HepG2 (cell line): ENCODE results near the gene TBC1D22A. TPM values are rescaled to one million over a fixed set of nuclear protein-coding genes. Genes with fewer than 3 reads are reported as not detected.

Source experiments
- ELF1 ChIP-seq: sonication (generic); formaldehyde crosslinking; IDR thresholded peaks from 2 replicates; pipeline ENCODE4 v1.4.0; 2020; ENCODE audit warnings: missing genetic modification reagents
- GATA4 ChIP-seq: sonication (generic); IDR thresholded peaks from 2 replicates; pipeline ENCODE4 v1.6.1; 2016; ENCODE audit warnings: antibody characterized with exemption, low read depth, borderline replicate concordance
- GZF1 ChIP-seq: sonication (generic); formaldehyde crosslinking; IDR thresholded peaks from 2 replicates; pipeline ENCODE4 v1.5.1; 2020; ENCODE audit warnings: mild to moderate bottlenecking, missing genetic modification reagents
- MYC ChIP-seq: sonication (generic); formaldehyde crosslinking; IDR thresholded peaks from 2 replicates; pipeline ENCODE4 v1.9.0; 2021; ENCODE audit warnings: missing genetic modification reagents, borderline replicate concordance
- POLR2AphosphoS5 ChIP-seq: IDR thresholded peaks from 2 replicates; pipeline ENCODE4 v1.6.1; 2012; ENCODE audit warnings: low read depth, low read length
- PRPF4 ChIP-seq: fragments of 200-400 bp; formaldehyde crosslinking; IDR thresholded peaks from 2 replicates; pipeline ENCODE4 v1.6.1; 2016; ENCODE audit warnings: low read length, low read depth; ENCODE audit not compliant: poor library complexity, severe bottlenecking
- RFXAP ChIP-seq: sonication (generic); formaldehyde crosslinking; IDR thresholded peaks from 2 replicates; pipeline ENCODE4 v1.4.0; 2020; ENCODE audit warnings: missing genetic modification reagents, borderline replicate concordance
- SALL1 ChIP-seq: sonication (generic); formaldehyde crosslinking; IDR thresholded peaks from 2 replicates; pipeline ENCODE4 v1.8.0; 2022; ENCODE audit warnings: mild to moderate bottlenecking, missing genetic modification reagents
- SP2 ChIP-seq: sonication (generic); formaldehyde crosslinking; IDR thresholded peaks from 2 replicates; pipeline ENCODE4 v1.5.1; 2020; ENCODE audit warnings: mild to moderate bottlenecking, missing genetic modification reagents
- SRSF9 ChIP-seq: fragments of 200-400 bp; formaldehyde crosslinking; IDR thresholded peaks from 2 replicates; pipeline ENCODE4 v1.6.1; 2018; ENCODE audit warnings: borderline replicate concordance, mild to moderate bottlenecking, low read depth, low read length; ENCODE audit not compliant: insufficient read depth, poor library complexity, severe bottlenecking
- SRY ChIP-seq: sonication (generic); formaldehyde crosslinking; IDR thresholded peaks from 2 replicates; pipeline ENCODE4 v1.8.0; 2022; ENCODE audit warnings: mild to moderate bottlenecking, missing genetic modification reagents
- U2AF2 ChIP-seq: fragments of 200-400 bp; formaldehyde crosslinking; IDR thresholded peaks from 2 replicates; pipeline ENCODE4 v1.6.1; 2017; ENCODE audit warnings: low read depth, mild to moderate bottlenecking, low read length
- ZC3H13 ChIP-seq: sonication (generic); formaldehyde crosslinking; IDR thresholded peaks from 2 replicates; pipeline ENCODE4 v1.8.1; 2023; ENCODE audit warnings: mild to moderate bottlenecking, missing genetic modification reagents, moderate library complexity
- ZNF143 ChIP-seq: sonication (generic); formaldehyde crosslinking; IDR thresholded peaks from 2 replicates; pipeline ENCODE4 v1.4.0; 2020; ENCODE audit warnings: missing genetic modification reagents
- ZNF274 ChIP-seq: sonication (generic); formaldehyde crosslinking; IDR thresholded peaks from 2 replicates; pipeline ENCODE4 v1.5.1; 2020; ENCODE audit warnings: mild to moderate bottlenecking, missing genetic modification reagents
- ZNF589 ChIP-seq: sonication (generic); formaldehyde crosslinking; conservative IDR thresholded peaks from 2 replicates; pipeline ENCODE4 v1.8.0; 2022; ENCODE audit warnings: mild to moderate bottlenecking, moderate library complexity, missing genetic modification reagents
- ZNF614 ChIP-seq: IDR thresholded peaks from 2 replicates; pipeline ENCODE4 v1.6.1; 2018; ENCODE audit warnings: missing biosample characterization, missing genetic modification reagents, inconsistent platforms, borderline replicate concordance
- polyA plus RNA-seq, 8 experiments: library from polyadenylated mRNA; depleted of rRNA in 3 of 8; stranded (reverse) in 7 of 8; unstranded in 1 of 8; fragments of >200 nt; fragmentation: Illumina TruSeq in 4 of 8; extraction: Trizol in 4 of 8; gene quantifications; 2 replicates each; pipeline versions ENCODE4 v1.2.1 to v1.2.3, GENCODE V29; 2011 to 2016; ENCODE audit warnings: low read depth in 4 of 8, missing spikeins in 1 of 8, mixed read lengths in 1 of 8; ENCODE audit not compliant: insufficient read depth in 1 of 8
- total RNA-seq, 5 experiments: library from RNA; depleted of rRNA; stranded (reverse); fragments of >200 nt; fragmentation: Illumina TruSeq; extraction: Trizol; gene quantifications; 2 replicates each; pipeline ENCODE4 v1.2.3, GENCODE V29; 2016; ENCODE audit warnings: low read depth in 1 of 5
- TF ChIP-seq, protein P1 (sequence below): sonication (generic); formaldehyde crosslinking; IDR thresholded peaks from 2 replicates; pipeline ENCODE4 v1.5.1; 2020; ENCODE audit warnings: mild to moderate bottlenecking, missing genetic modification reagents, moderate library complexity
- TF ChIP-seq, protein P2 (sequence below): sonication (generic); formaldehyde crosslinking; IDR thresholded peaks from 2 replicates; pipeline ENCODE4 v1.4.0; 2020; ENCODE audit warnings: missing genetic modification reagents
- TF ChIP-seq, protein P3 (sequence below): sonication (generic); formaldehyde crosslinking; IDR thresholded peaks from 2 replicates; pipeline ENCODE4 v1.4.0; 2020; ENCODE audit warnings: missing genetic modification reagents
- TF ChIP-seq, protein P4 (sequence below): sonication (generic); formaldehyde crosslinking; IDR thresholded peaks from 2 replicates; pipeline ENCODE4 v1.5.0; 2020; ENCODE audit warnings: mild to moderate bottlenecking, missing genetic modification reagents, moderate library complexity

The TBC1D22A gene
- total and polyA plus RNA-seq, 2 of the 13 experiments (the other 11 are each of a cell fraction or from before 2014, with no cell fraction given), result 17.3 to 18.0 TPM

DNA sequence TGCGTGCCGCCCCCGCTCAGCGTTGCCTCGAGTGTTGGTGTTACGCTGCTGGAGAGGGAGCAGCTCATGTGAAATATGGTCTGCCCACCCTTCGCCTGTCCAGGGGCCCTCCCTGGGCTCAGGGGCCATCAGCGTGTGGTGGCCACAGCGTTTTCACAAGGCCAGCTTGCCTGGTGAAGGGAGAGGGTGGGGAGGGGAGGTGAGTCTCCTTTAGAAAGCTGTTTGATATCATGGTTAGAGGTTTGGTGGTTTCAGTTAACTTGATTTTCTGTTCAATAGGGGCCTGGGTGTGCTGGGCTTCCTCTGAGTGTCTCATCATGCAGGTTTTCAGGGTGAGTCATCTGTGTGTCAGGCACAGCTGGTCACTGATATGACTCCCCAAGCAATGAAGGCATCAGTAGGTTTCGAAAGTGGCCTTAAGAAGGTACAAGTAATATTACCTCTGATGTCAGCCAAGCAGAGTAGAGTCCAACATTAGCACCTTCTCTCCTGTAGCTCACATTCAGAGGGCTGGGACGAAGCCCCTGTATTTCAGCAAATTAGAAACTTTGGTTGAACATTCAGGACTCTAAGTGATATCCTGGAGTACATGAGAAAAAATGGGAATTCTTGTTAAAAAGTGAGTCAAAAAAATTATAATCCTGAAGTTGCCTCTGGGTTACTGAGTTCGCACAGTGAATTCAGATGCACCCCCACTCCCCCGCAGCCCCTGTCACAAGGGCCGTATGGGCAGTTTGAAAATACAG is 172.5 kb downstream of the TBC1D22A start (continued):
- TF ChIP-seq, protein P1, sequence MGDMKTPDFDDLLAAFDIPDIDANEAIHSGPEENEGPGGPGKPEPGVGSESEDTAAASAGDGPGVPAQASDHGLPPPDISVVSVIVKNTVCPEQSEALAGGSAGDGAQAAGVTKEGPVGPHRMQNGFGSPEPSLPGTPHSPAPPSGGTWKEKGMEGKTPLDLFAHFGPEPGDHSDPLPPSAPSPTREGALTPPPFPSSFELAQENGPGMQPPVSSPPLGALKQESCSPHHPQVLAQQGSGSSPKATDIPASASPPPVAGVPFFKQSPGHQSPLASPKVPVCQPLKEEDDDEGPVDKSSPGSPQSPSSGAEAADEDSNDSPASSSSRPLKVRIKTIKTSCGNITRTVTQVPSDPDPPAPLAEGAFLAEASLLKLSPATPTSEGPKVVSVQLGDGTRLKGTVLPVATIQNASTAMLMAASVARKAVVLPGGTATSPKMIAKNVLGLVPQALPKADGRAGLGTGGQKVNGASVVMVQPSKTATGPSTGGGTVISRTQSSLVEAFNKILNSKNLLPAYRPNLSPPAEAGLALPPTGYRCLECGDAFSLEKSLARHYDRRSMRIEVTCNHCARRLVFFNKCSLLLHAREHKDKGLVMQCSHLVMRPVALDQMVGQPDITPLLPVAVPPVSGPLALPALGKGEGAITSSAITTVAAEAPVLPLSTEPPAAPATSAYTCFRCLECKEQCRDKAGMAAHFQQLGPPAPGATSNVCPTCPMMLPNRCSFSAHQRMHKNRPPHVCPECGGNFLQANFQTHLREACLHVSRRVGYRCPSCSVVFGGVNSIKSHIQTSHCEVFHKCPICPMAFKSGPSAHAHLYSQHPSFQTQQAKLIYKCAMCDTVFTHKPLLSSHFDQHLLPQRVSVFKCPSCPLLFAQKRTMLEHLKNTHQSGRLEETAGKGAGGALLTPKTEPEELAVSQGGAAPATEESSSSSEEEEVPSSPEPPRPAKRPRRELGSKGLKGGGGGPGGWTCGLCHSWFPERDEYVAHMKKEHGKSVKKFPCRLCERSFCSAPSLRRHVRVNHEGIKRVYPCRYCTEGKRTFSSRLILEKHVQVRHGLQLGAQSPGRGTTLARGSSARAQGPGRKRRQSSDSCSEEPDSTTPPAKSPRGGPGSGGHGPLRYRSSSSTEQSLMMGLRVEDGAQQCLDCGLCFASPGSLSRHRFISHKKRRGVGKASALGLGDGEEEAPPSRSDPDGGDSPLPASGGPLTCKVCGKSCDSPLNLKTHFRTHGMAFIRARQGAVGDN (CRISPR knock-in tag), result peak; percentile 92
- TF ChIP-seq ZNF274 (CRISPR knock-in tag) (no peak), RFXAP (CRISPR knock-in tag) (no peak), SP2 (CRISPR knock-in tag) (no peak), POLR2AphosphoS5 (no peak), SRSF9 (no peak), MYC (CRISPR knock-in tag) (no peak; the same call in 1 of the 2 replicates), ZC3H13 (CRISPR knock-in tag) (no peak; the same call in 1 of the 2 replicates), U2AF2 (no peak), ELF1 (CRISPR knock-in tag) (no peak), ZNF143 (CRISPR knock-in tag) (no peak), PRPF4 (no peak), GATA4 (no peak), ZNF589 (CRISPR knock-in tag) (no peak), ZNF614 (CRISPR knock-in tag) (no peak), SRY (CRISPR knock-in tag) (no peak), GZF1 (CRISPR knock-in tag) (no peak), SALL1 (CRISPR knock-in tag) (peak; percentile 55; the same call in 1 of the 2 replicates)
- TF ChIP-seq, protein P2, sequence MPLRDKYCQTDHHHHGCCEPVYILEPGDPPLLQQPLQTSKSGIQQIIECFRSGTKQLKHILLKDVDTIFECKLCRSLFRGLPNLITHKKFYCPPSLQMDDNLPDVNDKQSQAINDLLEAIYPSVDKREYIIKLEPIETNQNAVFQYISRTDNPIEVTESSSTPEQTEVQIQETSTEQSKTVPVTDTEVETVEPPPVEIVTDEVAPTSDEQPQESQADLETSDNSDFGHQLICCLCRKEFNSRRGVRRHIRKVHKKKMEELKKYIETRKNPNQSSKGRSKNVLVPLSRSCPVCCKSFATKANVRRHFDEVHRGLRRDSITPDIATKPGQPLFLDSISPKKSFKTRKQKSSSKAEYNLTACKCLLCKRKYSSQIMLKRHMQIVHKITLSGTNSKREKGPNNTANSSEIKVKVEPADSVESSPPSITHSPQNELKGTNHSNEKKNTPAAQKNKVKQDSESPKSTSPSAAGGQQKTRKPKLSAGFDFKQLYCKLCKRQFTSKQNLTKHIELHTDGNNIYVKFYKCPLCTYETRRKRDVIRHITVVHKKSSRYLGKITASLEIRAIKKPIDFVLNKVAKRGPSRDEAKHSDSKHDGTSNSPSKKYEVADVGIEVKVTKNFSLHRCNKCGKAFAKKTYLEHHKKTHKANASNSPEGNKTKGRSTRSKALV, result no peak
- TF ChIP-seq, protein P3, sequence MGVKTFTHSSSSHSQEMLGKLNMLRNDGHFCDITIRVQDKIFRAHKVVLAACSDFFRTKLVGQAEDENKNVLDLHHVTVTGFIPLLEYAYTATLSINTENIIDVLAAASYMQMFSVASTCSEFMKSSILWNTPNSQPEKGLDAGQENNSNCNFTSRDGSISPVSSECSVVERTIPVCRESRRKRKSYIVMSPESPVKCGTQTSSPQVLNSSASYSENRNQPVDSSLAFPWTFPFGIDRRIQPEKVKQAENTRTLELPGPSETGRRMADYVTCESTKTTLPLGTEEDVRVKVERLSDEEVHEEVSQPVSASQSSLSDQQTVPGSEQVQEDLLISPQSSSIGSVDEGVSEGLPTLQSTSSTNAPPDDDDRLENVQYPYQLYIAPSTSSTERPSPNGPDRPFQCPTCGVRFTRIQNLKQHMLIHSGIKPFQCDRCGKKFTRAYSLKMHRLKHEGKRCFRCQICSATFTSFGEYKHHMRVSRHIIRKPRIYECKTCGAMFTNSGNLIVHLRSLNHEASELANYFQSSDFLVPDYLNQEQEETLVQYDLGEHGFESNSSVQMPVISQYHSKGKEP (CRISPR knock-in tag), result no peak
- TF ChIP-seq, protein P4, sequence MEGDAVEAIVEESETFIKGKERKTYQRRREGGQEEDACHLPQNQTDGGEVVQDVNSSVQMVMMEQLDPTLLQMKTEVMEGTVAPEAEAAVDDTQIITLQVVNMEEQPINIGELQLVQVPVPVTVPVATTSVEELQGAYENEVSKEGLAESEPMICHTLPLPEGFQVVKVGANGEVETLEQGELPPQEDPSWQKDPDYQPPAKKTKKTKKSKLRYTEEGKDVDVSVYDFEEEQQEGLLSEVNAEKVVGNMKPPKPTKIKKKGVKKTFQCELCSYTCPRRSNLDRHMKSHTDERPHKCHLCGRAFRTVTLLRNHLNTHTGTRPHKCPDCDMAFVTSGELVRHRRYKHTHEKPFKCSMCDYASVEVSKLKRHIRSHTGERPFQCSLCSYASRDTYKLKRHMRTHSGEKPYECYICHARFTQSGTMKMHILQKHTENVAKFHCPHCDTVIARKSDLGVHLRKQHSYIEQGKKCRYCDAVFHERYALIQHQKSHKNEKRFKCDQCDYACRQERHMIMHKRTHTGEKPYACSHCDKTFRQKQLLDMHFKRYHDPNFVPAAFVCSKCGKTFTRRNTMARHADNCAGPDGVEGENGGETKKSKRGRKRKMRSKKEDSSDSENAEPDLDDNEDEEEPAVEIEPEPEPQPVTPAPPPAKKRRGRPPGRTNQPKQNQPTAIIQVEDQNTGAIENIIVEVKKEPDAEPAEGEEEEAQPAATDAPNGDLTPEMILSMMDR (CRISPR knock-in tag), result no peak
